Psoas muscle (tissue), 8 donors: ENCODE measurements around the gene GNAQ. TPM values are rescaled to one million over a fixed set of nuclear protein-coding genes. Genes with fewer than 3 reads are reported as not detected.

ENCODE experiments used
- ATAC-seq, 4 donors: fragments of 200-7000 bp; cut with Tn5 transposase; one replicate each; pipeline ENCODE4 v1.9.1; 2020; ENCODE audit warnings: moderate library complexity in 3 of 4, mild to moderate bottlenecking in 2 of 4
- DNase-seq, 2 donors: peaks; one replicate each; pipeline ENCODE4 v3.0.0-alpha.2; 2020
- H3K27ac ChIP-seq: fragments of 200-600 bp; one replicate; pipeline ENCODE4 v1.8.0; 2022
- H3K27me3 ChIP-seq, 3 donors: fragments of 200-600 bp in 1 of 3; one replicate each; pipeline versions ENCODE4 v1.6.1 to v1.8.0; 2013 to 2022; ENCODE audit warnings: low read length in 2 of 3, mild to moderate bottlenecking in 2 of 3, moderate library complexity in 1 of 3; ENCODE audit not compliant: insufficient read depth in 3 of 3
- H3K36me3 ChIP-seq, 2 donors: fragments of 200-600 bp in 1 of 2; one replicate each; pipeline versions ENCODE4 v1.6.1 to v1.8.0; 2013 to 2022; ENCODE audit warnings: low read depth in 1 of 2, mild to moderate bottlenecking in 1 of 2, moderate library complexity in 1 of 2; ENCODE audit not compliant: insufficient read depth in 1 of 2
- H3K4me1 ChIP-seq: fragments of 200-600 bp; one replicate; pipeline ENCODE4 v1.8.0; 2022
- H3K4me3 ChIP-seq: fragments of 200-600 bp; one replicate; pipeline ENCODE4 v1.8.0; 2022; ENCODE audit warnings: mild to moderate bottlenecking
- H3K9me3 ChIP-seq: fragments of 200-600 bp; one replicate; pipeline ENCODE4 v1.8.0; 2022
- WGBS, 3 donors: extraction: QIAGEN DNeasy Blood & Tissue Kit; methylation state at CpG; one replicate each; pipeline versions ENCODE4 v1.1.6 to v1.1.7; 2013; 5-methylcytosine and 5-hydroxymethylcytosine counted together
- intact Hi-C, 2 donors: fragments of 100-400 bp; cut with DNase I; formaldehyde crosslinking; loops; one replicate each; pipeline versions ENCODE4 v1.11.0 to v1.14.2; 2022
- long read RNA-seq, 2 donors: library from polyadenylated mRNA; unstranded; transcript quantifications; one replicate each; pipeline ENCODE4 v2.0.0, GENCODE V29; 2021
- polyA plus RNA-seq, 3 donors: library from polyadenylated mRNA; stranded (reverse); fragments of 200-250 nt; gene quantifications; one replicate each; pipeline ENCODE4 v1.2.3, GENCODE V29; 2013
- total RNA-seq, 4 donors: library from RNA; stranded (reverse); fragmentation: NEBNext Ultra II Directional in 2 of 4; extraction: Animal tissue kit (Norgen Biotek cat#: 25700) in 2 of 4; gene quantifications; one replicate each; pipeline versions ENCODE4 v1.2.1 to v1.2.4, GENCODE V29; 2021 to 2023
- TF ChIP-seq, protein P1 (sequence below): fragments of 200-600 bp; IDR thresholded peaks from one replicate; pipeline ENCODE4 v1.8.0; 2022; ENCODE audit warnings: antibody characterized with exemption
- donor health status: healthy with polysubstance abuse.
- donor health status: DM: no; HTN: no; CAD: no; lungs with moderate emphysema.
- donor health status: Bipolar disorder and iron deficiency.
- donor health status: healthy.
- donor health status: DM: yes; HTN: yes; CAD: no.
- donor health status: DM: no; HTN: no; CAD: no.
- donor health status: DM: no; HTN: no; CAD: no.
- donor health status: DM: yes; HTN: yes; CAD: no.

Gene GNAQ
- total RNA-seq = 10 to 100 TPM; 19.4 to 26.6 (median 24.3) TPM
- 10 to 100 TPM in 2 of 3 donors, 1 to 10 TPM in 1; 8.3 to 26.3 (median 12.2) TPM for polyA plus RNA-seq
- long read RNA-seq, donor 1, full-length matches to known transcripts = 8 of 11 reads
- long read RNA-seq, donor 1, partial matches to known transcripts = 0 of 11 reads
- long read RNA-seq, donor 1, other reads (novel, unspliced or antisense) = 3 of 11 reads
- long read RNA-seq, donor 2, full-length matches to known transcripts = 14 of 21 reads
- long read RNA-seq, donor 2, partial matches to known transcripts = 4 of 21 reads
- long read RNA-seq, donor 2, other reads (novel, unspliced or antisense) = 3 of 21 reads

DNA sequence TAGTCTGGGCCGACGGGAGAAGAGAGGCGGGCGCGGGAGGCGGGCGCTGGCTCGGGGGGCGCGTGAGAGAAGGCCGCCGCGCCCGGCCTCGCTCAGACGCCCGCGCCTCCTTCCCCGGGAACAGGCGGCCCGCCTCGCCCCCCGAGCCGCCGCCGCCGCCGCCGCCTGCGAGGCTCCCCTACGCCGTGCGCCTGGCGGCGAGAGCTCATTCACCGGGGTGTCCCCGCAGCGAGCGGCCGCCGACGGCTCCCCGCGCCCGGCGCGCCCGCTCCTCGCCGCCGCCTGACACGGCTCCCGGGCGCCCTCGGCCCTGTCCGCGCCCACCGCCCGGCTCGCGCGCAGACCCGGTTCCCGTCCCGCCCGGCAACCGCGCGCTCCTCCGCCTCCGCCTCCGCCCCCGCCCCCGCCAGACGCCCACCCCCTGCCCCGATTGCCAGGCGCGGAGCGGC is at the start of gene GNAQ:
Gene GNAQ, minus strand, starts transcription at position 368 of the 449 bp plus-strand sequence. CDS start 576 bp downstream, outside the sequence.
- Histone ChIP-seq H3K4me3 (peak within 1 kb of the TSS; percentile 79), H3K27ac (peak within 1 kb of the TSS; percentile 79), H3K36me3 (no peaks in the 10 kb centered on the region), H3K4me1 (peaks cover 22% of the 10 kb centered on the region), H3K9me3 (no peaks in the 10 kb centered on the region), H3K27me3 (no peaks in the 10 kb centered on the region)
- TF ChIP-seq, protein P1, sequence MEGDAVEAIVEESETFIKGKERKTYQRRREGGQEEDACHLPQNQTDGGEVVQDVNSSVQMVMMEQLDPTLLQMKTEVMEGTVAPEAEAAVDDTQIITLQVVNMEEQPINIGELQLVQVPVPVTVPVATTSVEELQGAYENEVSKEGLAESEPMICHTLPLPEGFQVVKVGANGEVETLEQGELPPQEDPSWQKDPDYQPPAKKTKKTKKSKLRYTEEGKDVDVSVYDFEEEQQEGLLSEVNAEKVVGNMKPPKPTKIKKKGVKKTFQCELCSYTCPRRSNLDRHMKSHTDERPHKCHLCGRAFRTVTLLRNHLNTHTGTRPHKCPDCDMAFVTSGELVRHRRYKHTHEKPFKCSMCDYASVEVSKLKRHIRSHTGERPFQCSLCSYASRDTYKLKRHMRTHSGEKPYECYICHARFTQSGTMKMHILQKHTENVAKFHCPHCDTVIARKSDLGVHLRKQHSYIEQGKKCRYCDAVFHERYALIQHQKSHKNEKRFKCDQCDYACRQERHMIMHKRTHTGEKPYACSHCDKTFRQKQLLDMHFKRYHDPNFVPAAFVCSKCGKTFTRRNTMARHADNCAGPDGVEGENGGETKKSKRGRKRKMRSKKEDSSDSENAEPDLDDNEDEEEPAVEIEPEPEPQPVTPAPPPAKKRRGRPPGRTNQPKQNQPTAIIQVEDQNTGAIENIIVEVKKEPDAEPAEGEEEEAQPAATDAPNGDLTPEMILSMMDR = no peak
- ATAC-seq = peak in 1 of 4 donors; percentile 55
- 1 to 2% (median 1%) methylated on average over 11 to 75 of the region's 79 CpGs for WGBS, 3 donors
- peak in 1 of 2 donors; percentile 46 for DNase-seq
- intact Hi-C loops = loop anchor here (5.0 to 10.0 kb wide), 5 partner anchors 54 to 597 kb away; no protein-coding TSS in a partner anchor

DNA sequence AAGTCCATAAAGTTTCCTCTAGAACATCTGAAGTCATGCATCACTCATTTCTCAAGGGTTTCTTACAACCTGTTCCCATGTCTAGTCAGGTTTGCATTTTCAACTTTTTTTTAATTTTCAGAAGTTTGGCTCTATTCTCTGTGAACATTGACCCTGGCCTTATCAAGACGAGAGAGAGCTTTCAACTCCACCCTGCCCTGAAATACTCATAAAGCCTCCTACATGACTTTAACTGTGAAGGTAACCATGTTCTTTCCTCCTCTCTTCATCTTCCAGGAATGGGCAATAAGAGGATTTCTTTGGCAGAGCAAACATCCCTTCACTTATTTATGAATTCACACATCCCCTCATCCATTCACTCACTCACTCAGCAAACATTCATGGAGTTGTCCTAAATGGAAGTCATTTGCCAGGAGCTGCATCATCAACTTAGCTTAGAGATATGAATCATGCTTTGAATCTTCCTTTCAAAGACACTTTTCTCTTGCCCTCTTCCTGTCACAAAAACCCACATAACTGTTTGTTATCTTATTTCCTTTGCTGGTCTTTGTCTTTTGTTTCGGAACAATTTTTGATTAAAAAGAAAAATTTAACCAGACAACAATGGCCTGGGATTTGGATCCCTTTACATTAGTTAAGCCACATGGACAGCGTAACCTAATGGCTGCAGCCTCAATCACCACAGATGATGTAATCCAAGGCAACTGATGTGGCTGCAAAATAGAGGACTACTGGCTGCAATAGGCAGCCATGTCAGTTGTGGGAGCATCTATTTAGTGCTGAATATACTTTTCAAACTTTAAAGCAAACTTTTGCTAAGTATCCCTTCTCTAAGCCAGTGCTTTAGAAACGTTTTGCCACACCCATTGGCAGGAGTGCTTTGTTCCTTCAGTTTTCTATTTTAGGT is 43.0 kb upstream of the GNAQ start:
- no peaks in the 10 kb centered on the region for H3K9me3 ChIP-seq
- H3K27me3 ChIP-seq = no peaks in the 10 kb centered on the region
- intact Hi-C loops = no loop called here
- TF ChIP-seq, protein P1 = no peak
- H3K4me3 ChIP-seq = no peak overlapping the region
- no peaks in the 10 kb centered on the region for H3K4me1 ChIP-seq
- 60 to 66% (median 65%) methylated on average over 4 of the region's 4 CpGs for WGBS, 3 donors
- H3K27ac ChIP-seq = no peak overlapping the region
- no peaks in the 10 kb centered on the region for H3K36me3 ChIP-seq
- DNase-seq (no peak), ATAC-seq (no peak)

DNA sequence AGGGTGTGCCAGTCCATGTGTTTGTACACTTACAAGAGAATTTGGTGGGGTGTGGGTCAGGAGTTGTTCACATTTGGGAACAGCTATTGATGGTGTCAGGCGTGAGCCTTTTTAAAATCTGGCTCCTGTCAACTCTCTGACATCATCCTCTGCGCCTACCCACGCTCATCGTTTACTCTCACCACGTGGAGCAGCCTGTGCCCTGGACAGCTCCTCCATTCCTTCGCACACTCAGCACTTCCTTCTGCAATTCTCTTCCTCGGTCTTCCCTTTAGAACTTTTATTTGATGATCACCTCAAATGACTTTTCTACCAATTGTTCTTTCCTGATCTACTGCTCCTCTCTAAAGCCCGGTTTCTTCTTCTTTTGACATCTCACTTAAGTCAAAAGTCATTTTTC is 42.1 kb upstream of the GNAQ start:
- no peak for ATAC-seq
- DNase-seq = no peak
- no peaks in the 10 kb centered on the region for H3K4me1 ChIP-seq
- H3K36me3 ChIP-seq = no peaks in the 10 kb centered on the region
- H3K4me3 ChIP-seq = no peak overlapping the region
- WGBS, 3 donors = 46 to 56% (median 46%) methylated on average over 8 of the region's 8 CpGs
- no peak overlapping the region for H3K27ac ChIP-seq
- intact Hi-C loops = no loop called here
- H3K27me3 ChIP-seq = no peaks in the 10 kb centered on the region
- H3K9me3 ChIP-seq = no peaks in the 10 kb centered on the region
- TF ChIP-seq, protein P1 = no peak

DNA sequence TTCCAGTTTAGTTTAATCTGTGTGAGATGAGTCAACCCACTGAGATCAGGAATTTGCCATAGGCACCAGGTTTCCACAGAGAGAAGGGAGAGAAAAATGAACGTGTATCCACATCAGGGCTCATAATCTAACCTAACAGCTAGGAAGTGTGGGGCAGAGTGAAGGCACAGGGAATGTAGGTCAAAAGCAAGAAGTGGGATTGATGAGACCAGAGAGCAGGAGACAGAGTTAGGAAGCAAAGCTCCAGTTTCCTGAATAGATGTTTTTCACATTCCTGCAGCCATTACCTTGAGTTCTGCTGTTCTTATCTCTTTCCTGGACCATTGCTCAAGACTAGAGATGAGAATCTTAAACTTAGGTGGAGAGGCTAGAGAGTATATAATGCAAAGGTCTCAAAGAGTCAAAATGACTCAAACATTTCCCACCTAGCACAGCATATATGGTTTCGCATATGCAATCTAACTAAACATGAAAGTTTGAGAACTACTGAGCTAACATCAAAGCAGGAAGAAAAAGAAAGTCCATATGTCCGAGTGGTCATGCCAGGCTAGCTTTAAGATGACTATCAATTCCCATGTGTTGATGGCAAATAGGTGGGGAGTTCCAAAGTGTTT is 41.1 kb upstream of the GNAQ start:
- no peak for DNase-seq
- Histone ChIP-seq H3K27ac (no peak overlapping the region), H3K4me3 (no peak overlapping the region), H3K9me3 (no peaks in the 10 kb centered on the region), H3K36me3 (no peaks in the 10 kb centered on the region), H3K4me1 (no peaks in the 10 kb centered on the region), H3K27me3 (no peaks in the 10 kb centered on the region)
- ATAC-seq = no peak
- 70 to 77% (median 72%) methylated on average over 3 of the region's 3 CpGs for WGBS, 3 donors
- intact Hi-C loops = no loop called here
- TF ChIP-seq, protein P1 = no peak
